SK-N-DZ (cell line): Measurements from ENCODE around the gene IL2RA.
"Not testable (repeated sequence)": the region's sequence is repeated elsewhere in the genome, so short reads cannot be mapped to it uniquely, and the experiment has no call there.

Source experiments
- DNase-seq: peaks from one replicate; pipeline ENCODE4 v3.0.0-alpha.2; 2015; ENCODE audit warnings: low spot score

IL2RA gene

GRCh38 chr10:6043377-6043776, 18.8 kb downstream of the IL2RA start:
- DNase-seq = not testable (repeated sequence)

GRCh38 chr10:6040205-6040604, 22.0 kb downstream of the IL2RA start:
- no peak for DNase-seq

- DNase-seq = no peak
These were observed 22.5 kb downstream of the IL2RA start for GRCh38 chr10:6039711-6040110.

GRCh38 chr10:6038071-6038631, 24.0 kb downstream of the IL2RA start:
- no peak for DNase-seq

GRCh38 chr10:6037422-6037821, 24.7 kb downstream of the IL2RA start:
- no peak for DNase-seq

- DNase-seq = no peak
These were observed 25.3 kb downstream of the IL2RA start for GRCh38 chr10:6036861-6037321.

- DNase-seq = no peak
These were observed 26.1 kb downstream of the IL2RA start for GRCh38 chr10:6035931-6036575.

GRCh38 chr10:6035101-6035834, 26.9 kb downstream of the IL2RA start:
- DNase-seq = no peak

GRCh38 chr10:6034371-6034770, 27.8 kb downstream of the IL2RA start:
- no peak for DNase-seq

GRCh38 chr10:6033954-6034353, 28.2 kb downstream of the IL2RA start:
- DNase-seq = no peak

GRCh38 chr10:6030940-6031339, 31.2 kb downstream of the IL2RA start:
- DNase-seq = no peak

GRCh38 chr10:6030217-6030616, 31.9 kb downstream of the IL2RA start:
- DNase-seq = no peak

GRCh38 chr10:6027929-6028328, 34.2 kb downstream of the IL2RA start:
- no peak for DNase-seq

GRCh38 chr10:6025683-6026255, 36.4 kb downstream of the IL2RA start:
- DNase-seq = no peak

- no peak for DNase-seq
These were observed 37.9 kb downstream of the IL2RA start for GRCh38 chr10:6024334-6024682.

- no peak for DNase-seq
These were observed 38.4 kb downstream of the IL2RA start for GRCh38 chr10:6023661-6024333.

- no peak for DNase-seq
These were observed 39.5 kb downstream of the IL2RA start for GRCh38 chr10:6022660-6023059.

- DNase-seq = no peak
These were observed 41.3 kb downstream of the IL2RA start for GRCh38 chr10:6020826-6021225.

- DNase-seq = no peak
These were observed 42.4 kb downstream of the IL2RA start for GRCh38 chr10:6019796-6020195.

GRCh38 chr10:6019010-6019782, 43.0 kb downstream of the IL2RA start:
- no peak for DNase-seq

GRCh38 chr10:6018422-6018821, 43.7 kb downstream of the IL2RA start:
- no peak for DNase-seq
